Small intestine (tissue), 7 donors: ENCODE data around the gene RAET1G. TPM values are rescaled to one million over a fixed set of nuclear protein-coding genes. Genes with fewer than 3 reads are reported as not detected.
"Not testable (repeated sequence)": the region's sequence is repeated elsewhere in the genome, so short reads cannot be mapped to it uniquely, and the experiment has no call there.

Experiments used
- DNase-seq, 2 donors: peaks; one replicate each; pipeline versions ENCODE4 v3.0.0 to v3.0.0-alpha.2; 2013
- FAIRE-seq: peaks from 2 replicates; lab custom pipeline; 2012; peaks lifted over from hg19 to GRCh38; lab: Jason Lieb, UNC
- H3K27ac ChIP-seq, 3 donors: one replicate each; pipeline ENCODE4 v1.5.1; 2013; ENCODE audit warnings: low read length in 2 of 3, mild to moderate bottlenecking in 2 of 3, control low read depth in 1 of 3, inconsistent platforms in 1 of 3, low read depth in 1 of 3, moderate library complexity in 1 of 3
- H3K27me3 ChIP-seq, 3 donors: one replicate each; pipeline ENCODE4 v1.6.1; 2013; ENCODE audit warnings: low read length in 3 of 3, inconsistent platforms in 1 of 3; ENCODE audit not compliant: control insufficient read depth in 3 of 3, insufficient read depth in 3 of 3
- H3K36me3 ChIP-seq, 3 donors: one replicate each; pipeline ENCODE4 v1.6.1; 2013; ENCODE audit warnings: low read length in 3 of 3, inconsistent platforms in 1 of 3, low read depth in 1 of 3, mild to moderate bottlenecking in 1 of 3, moderate library complexity in 1 of 3; ENCODE audit not compliant: control insufficient read depth in 3 of 3, insufficient read depth in 2 of 3
- H3K4me1 ChIP-seq, 3 donors: one replicate each; pipeline ENCODE4 v1.6.1; 2013; ENCODE audit warnings: low read length in 2 of 3, inconsistent platforms in 1 of 3, low read depth in 1 of 3, mild to moderate bottlenecking in 1 of 3, moderate library complexity in 1 of 3; ENCODE audit not compliant: control insufficient read depth in 3 of 3, insufficient read depth in 2 of 3
- H3K4me3 ChIP-seq, 3 donors: one replicate each; pipeline ENCODE4 v1.5.1; 2013; ENCODE audit warnings: low read length in 3 of 3, control low read depth in 1 of 3, inconsistent platforms in 1 of 3, low read depth in 1 of 3, mild to moderate bottlenecking in 1 of 3, moderate library complexity in 1 of 3
- H3K9me3 ChIP-seq, 2 donors: one replicate each; pipeline ENCODE4 v1.6.1; 2013; ENCODE audit warnings: low read depth in 1 of 2, low read length in 1 of 2; ENCODE audit not compliant: control insufficient read depth in 2 of 2, insufficient read depth in 1 of 2
- WGBS, 3 donors: extraction: QIAGEN DNeasy Blood & Tissue Kit; methylation state at CpG; one replicate each; pipeline ENCODE4 v1.1.7; 2013; 5-methylcytosine and 5-hydroxymethylcytosine counted together
- polyA plus RNA-seq, 4 donors: library from polyadenylated mRNA; stranded (reverse) in 3 of 4; unstranded in 1 of 4; fragments of 200-250 nt in 3 of 4; fragments of 120-200 nt in 1 of 4; gene quantifications; one replicate each; pipeline versions ENCODE4 v1.2.1 to v1.2.3, GENCODE V29; 2013
- donor health status: healthy with polysubstance abuse.
- donor health status: control.
- donor health status: control.
- donor health status: Bipolar disorder and iron deficiency.
- donor health status: healthy.

Gene RAET1G
- polyA plus RNA-seq, 4 donors: 0.15 to 0.27 TPM; not detected in 2

DNA sequence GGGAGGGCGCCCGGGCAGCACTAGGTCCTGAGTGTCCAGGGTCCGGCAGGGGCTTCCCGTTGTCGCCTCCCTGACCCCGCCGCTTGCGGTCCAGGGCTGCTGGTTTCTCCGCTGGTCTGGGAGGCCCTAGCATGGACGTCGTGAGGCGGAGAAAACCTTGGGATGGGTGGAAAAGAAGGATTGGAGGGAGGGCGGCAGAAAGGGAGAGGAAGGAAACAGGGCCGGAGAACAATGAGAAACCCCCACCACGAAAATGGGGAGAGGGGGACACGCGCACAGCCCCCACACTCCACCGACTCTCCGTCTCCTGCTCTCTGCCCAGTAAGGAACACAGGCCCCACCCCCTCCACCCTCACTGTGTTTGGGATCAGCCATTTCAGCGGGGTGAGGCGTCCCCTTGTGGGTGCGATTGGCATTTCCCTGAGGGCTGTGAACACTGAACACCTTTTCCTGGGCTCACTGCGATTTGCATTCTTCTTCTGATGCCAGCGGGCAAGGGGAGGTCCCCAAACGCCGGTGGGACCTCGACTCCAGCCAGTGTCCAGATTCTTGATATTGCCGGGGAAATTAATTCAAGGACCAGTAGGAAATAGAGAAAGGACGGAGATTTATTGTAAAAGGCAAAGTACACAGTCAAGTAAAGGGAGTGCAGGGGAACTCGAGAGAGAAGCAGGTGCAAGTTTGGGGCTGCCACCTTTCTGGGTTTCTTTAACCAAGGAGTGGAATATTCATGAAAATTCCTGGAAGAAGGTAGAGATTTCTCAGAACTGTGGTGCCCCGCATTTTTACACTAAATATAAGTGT, 3.3 kb upstream of the RAET1G start:
- DNase-seq (peak; percentile 86 to 88), FAIRE-seq (no peak)
- no peaks in the 10 kb centered on the region for H3K9me3 ChIP-seq
- H3K27me3 ChIP-seq: peaks cover 0 to 65% (median 14%) of the 10 kb centered on the region in 3 donors
- 2 to 5% (median 3%) methylated on average over 30 to 31 of the region's 31 CpGs for WGBS, 3 donors
- no peak overlapping the region for H3K27ac ChIP-seq
- H3K4me3 ChIP-seq: peak overlapping the region in 2 of 3 donors; percentile 33 to 60
- H3K4me1 ChIP-seq: peaks cover 0 to 15% (median 3%) of the 10 kb centered on the region in 3 donors
- H3K36me3 ChIP-seq: no peaks in the 10 kb centered on the region

DNA sequence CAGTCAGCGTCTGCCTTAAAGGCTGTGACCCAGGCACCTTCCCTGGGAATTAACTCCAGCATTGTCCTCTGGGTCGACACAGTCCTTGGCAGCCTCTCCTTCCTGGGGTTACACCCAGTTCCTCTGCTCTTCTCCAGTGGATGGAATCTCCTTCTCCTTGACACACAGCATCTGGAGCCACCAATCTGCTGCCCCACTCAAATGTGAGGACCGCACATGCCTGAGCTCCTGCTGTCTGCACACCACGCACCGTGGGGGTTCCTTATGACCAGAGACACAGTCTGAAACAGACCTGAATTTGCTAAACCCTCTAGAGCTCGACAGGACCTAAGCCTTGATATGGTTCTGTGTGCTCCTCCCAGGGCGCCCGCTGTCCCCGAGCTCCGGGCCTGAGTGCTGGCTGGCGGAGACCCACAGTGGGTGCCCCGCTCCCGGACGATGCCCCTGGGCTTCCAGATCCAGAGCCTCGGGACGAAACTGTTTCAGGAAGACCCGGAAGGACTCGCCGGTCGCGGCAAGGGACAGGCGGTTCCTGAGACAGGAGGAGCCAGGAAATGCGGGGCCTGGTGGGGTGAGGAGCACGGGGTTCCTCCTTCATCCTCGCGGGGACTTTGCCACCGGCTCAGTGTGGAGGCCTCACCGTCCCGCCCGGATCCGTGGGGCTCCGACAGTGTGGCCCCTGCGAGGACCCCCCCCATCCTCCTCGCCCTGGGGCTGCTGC, 2.5 kb upstream of the RAET1G start:
- Histone ChIP-seq H3K27ac (no peak overlapping the region), H3K36me3 (no peaks in the 10 kb centered on the region), H3K9me3 (no peaks in the 10 kb centered on the region), H3K27me3 (peaks cover 0 to 64% (median 14%) of the 10 kb centered on the region in 3 donors), H3K4me1 (peaks cover 0 to 15% (median 3%) of the 10 kb centered on the region in 3 donors), H3K4me3 (peak overlapping the region in 2 of 3 donors; percentile 33 to 60)
- DNase-seq: peak; percentile 32 to 50
- WGBS, 3 donors: 5 to 11% (median 6%) methylated on average over 30 to 34 of the region's 34 CpGs
- no peak for FAIRE-seq

DNA sequence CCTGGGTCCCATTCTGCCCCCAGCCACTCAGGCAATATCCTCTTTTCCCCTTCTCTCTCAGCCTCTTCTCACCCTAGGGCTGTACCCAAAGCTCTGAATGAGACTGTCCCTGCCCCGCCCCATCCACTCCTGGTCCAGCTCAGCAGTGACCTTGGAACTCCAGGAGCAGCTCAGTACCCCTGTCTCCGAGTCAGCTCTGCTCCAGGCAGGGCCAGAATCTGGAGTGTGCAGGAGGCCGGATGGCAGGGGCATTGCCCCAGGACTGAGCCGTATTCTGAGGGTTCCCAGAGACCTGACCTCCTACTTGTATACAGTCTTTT, 2.0 kb upstream of the RAET1G start:
- WGBS, 3 donors: 45 to 78% (median 60%) methylated on average over 4 of the region's 4 CpGs
- Histone ChIP-seq H3K4me3 (no peak overlapping the region), H3K27me3 (peaks cover 0 to 64% (median 14%) of the 10 kb centered on the region in 3 donors), H3K27ac (no peak overlapping the region), H3K36me3 (no peaks in the 10 kb centered on the region), H3K4me1 (peaks cover 0 to 15% (median 3%) of the 10 kb centered on the region in 3 donors), H3K9me3 (no peaks in the 10 kb centered on the region)
- DNase-seq: peak in 1 of 2 donors; percentile 42
- no peak for FAIRE-seq

DNA sequence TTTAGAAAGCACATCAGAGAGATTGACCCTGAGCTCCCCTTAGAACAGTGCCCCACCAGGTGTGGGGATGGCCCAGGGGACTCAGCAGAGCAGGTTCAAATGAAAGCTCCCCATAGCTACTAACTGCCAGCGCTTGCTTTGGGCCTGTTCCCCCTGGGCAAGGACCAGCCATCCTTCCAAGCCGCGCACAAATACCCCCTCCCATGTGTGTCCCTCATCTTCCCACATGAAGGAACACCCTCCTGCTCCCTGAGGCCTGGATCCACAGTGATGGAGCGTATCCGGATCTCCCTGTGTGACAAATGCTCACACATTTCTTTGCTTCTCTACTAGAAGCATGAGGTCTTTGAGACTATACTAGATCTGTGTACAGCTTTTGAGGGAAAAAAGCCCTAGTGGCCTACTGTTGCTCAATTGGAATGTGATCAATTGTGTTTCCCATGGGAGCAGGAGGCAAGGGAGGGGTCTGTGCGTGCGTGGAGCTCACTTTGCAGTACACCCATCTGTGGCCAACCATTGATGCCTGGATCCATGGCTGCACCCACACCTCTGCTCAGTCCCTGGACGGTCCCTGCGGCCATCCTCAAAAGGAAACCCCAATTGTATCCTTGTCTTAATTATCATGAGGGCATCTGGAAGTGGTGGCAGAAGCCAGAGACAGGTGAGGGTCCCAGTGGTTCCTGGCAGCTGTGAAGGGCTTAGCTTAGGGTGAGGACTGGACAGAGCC, 1.4 kb upstream of the RAET1G start:
- H3K4me3 ChIP-seq: no peak overlapping the region
- peaks cover 0 to 15% (median 3%) of the 10 kb centered on the region in 3 donors for H3K4me1 ChIP-seq
- H3K27ac ChIP-seq: no peak overlapping the region
- no peak for FAIRE-seq
- whole genome bisulfite sequencing, 3 donors: 72 to 84% (median 76%) methylated on average over 9 of the region's 9 CpGs
- H3K9me3 ChIP-seq: no peaks in the 10 kb centered on the region
- peaks cover 0 to 60% (median 13%) of the 10 kb centered on the region in 3 donors for H3K27me3 ChIP-seq
- DNase-seq: no peak
- H3K36me3 ChIP-seq: no peaks in the 10 kb centered on the region

DNA sequence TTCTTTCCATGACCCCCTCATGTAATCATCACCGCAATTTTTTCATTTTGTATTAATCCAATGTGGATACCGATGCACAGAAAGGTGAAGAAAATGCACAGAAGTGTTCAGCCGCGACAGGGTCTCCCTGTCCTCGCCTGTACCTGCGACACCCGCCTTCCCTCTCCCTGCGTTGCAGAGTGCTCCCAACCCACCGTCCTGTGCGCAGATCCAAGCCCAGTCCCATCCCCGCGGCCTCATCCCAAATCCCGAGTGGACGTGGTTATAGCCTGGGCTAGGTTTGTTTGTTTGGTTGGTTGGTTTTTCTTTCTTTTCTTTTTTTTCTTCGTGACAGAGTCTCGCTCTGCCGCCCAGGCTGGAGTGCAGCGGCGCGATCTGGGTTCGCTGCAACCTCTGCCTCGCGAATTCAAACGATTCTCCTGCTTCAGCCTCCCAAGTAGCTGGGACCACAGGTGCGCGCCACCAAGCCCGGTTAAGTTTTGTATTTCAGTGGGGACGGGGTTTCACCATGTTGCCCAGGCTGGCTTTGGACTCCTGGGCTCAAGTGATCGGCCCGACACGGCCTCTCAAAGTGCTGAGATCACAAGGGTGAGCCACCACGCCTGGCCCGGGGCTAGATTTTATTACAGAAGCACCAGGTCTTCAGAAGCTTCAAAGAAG, 536 bp upstream of the RAET1G start:
- FAIRE-seq (no peak), DNase-seq (peak in 1 of 2 donors; percentile 24)
- Histone ChIP-seq H3K27me3 (peaks cover 0 to 55% (median 8%) of the 10 kb centered on the region in 3 donors), H3K4me3 (peak overlapping the region in 1 of 3 donors; percentile 46), H3K36me3 (no peaks in the 10 kb centered on the region), H3K9me3 (no peaks in the 10 kb centered on the region), H3K4me1 (peaks cover 0 to 15% (median 3%) of the 10 kb centered on the region in 3 donors), H3K27ac (no peak overlapping the region)
- 13 to 22% (median 18%) methylated on average over 33 of the region's 33 CpGs for WGBS, 3 donors

DNA sequence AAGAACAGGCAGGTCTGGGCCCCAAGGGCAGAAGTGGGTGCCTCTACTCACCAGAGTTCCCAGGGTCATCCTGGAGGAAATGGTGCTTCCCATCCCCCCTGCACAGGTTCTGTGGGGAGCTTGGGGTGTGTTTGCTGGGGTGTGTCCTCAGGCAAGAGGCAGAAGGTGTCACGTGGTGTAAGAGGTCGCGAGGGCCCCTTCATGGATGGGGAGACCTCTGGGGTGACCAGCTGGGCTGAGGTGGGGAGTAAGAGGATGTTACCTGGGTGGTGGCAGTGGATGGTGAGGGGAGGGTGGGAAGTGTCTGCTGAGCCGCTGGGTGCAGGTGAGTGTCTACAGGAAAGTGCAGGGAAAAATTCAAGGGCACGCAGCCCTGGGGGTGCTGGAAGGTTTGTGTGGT, 830 bp downstream of the RAET1G start:
- peaks cover 0 to 57% (median 8%) of the 10 kb centered on the region in 3 donors for H3K27me3 ChIP-seq
- FAIRE-seq: not testable (repeated sequence)
- WGBS, 3 donors: 14 to 33% (median 27%) methylated on average over 5 of the region's 5 CpGs

DNA sequence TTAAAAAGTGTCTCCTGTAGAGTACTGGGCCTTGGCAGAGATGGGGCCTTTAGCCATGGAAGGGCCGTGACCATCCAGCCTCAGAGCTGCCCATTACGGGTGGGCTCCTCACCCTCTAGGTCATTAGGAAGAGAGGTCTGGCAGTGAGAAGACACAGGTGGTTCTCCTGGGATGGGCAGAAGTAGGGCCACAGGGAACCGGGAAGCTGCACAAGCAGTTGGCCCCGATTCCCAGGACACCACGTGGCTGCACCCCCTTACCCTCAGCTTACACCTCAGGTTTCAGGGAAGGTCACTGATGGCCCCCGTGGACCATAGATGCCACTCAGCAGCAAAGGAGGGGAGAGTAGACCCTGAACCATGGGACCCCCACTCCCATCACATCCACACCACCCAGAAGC, 1.6 kb downstream of the RAET1G start:
- no peak overlapping the region for H3K27ac ChIP-seq
- DNase-seq: no peak
- WGBS, 3 donors: 86 to 88% (median 87%) methylated on average over 6 of the region's 6 CpGs
- no peaks in the 10 kb centered on the region for H3K36me3 ChIP-seq
- H3K9me3 ChIP-seq: no peaks in the 10 kb centered on the region
- no peak overlapping the region for H3K4me3 ChIP-seq
- H3K4me1 ChIP-seq: peaks cover 0 to 15% (median 3%) of the 10 kb centered on the region in 3 donors
- no peak for FAIRE-seq
- H3K27me3 ChIP-seq: peaks cover 0 to 53% (median 8%) of the 10 kb centered on the region in 3 donors

More for the DNA sequence above, 830 bp downstream of the RAET1G start:
- not testable (repeated sequence) for DNase-seq, H3K9me3 ChIP-seq, H3K36me3 ChIP-seq, H3K27ac ChIP-seq, H3K4me3 ChIP-seq
- H3K4me1 ChIP-seq: peaks cover 0 to 15% (median 3%) of the 10 kb centered on the region in 3 donors
